ENCODE results near the gene IL15RA.

GRCh38 chr10:5951167-5951711 is 26.1 kb downstream of the IL15RA start:
- TF ChIP-seq JUN (CRISPR knock-in tag; IDR thresholded peaks at IDR 0.05), result no peak
- TF ChIP-seq CREB1 (CRISPR knock-in tag; IDR thresholded peaks at IDR 0.05), result no peak
- TF ChIP-seq STAT6 (CRISPR knock-in tag; conservative IDR thresholded peaks at IDR 0.05; ENCODE audit: low read depth), result no peak
- TF ChIP-seq CTCF (IDR thresholded peaks at IDR 0.05), result no peak
- TF ChIP-seq NFYB (CRISPR knock-in tag; conservative IDR thresholded peaks at IDR 0.05; ENCODE audit: low read depth), result no peak
- TF ChIP-seq ZBTB21 (CRISPR knock-in tag; IDR thresholded peaks at IDR 0.05; ENCODE audit: borderline replicate concordance), result no peak

Measured in WTC11 (cell line).